PC-3 (cell line): ENCODE results near the gene HHAT.

Experiments used
- CTCF ChIP-seq: fragments of 300-600 bp; sonication (generic); conservative IDR thresholded peaks from 2 replicates; pipeline ENCODE4 v1.5.1; 2017; ENCODE audit warnings: antibody characterized with exemption, low read depth, mild to moderate bottlenecking, low read length
- EZH2phosphoT487 ChIP-seq: fragments of 300-600 bp; sonication (generic); IDR thresholded peaks from 2 replicates; pipeline ENCODE4 v1.6.1; 2018; ENCODE audit warnings: mild to moderate bottlenecking, antibody characterized with exemption, low read length, borderline replicate concordance

- TF ChIP-seq CTCF (no peak), EZH2phosphoT487 (no peak)
Measured at GRCh38 chr1:210358626-210359025, 29.9 kb downstream of the HHAT start.
